ENCODE measurements around the gene KCNH6.

The KCNH6 gene

GRCh38 chr17:63523253-63523855, at the start of gene KCNH6:
TSS of gene KCNH6 (plus strand) at chr17:63523358. CDS start at chr17:63523414, 56 bp downstream.
- Histone ChIP-seq H3K4me3 (no peak within 1 kb of the TSS), H3K27ac (no peak within 1 kb of the TSS)

- H3K27ac ChIP-seq: peak overlapping the region in 1 of 21 experiments; percentile 35
Observed at GRCh38 chr17:63474174-63474573, 49.0 kb upstream of the KCNH6 start.

GRCh38 chr17:63474586-63475460, 48.3 kb upstream of the KCNH6 start:
- Histone ChIP-seq H3K4me3 (no peak overlapping the region), H3K27ac (peak overlapping the region in 4 of 21 experiments; percentile 10 to 59 (median 30))

More at GRCh38 chr17:63474174-63474573, 49.0 kb upstream of the KCNH6 start:
- no peak overlapping the region for H3K4me3 ChIP-seq

- Histone ChIP-seq H3K27ac (peak overlapping the region in 9 of 21 experiments; percentile 5 to 65 (median 38)), H3K4me3 (peak overlapping the region in 2 of 7 experiments; percentile 52 to 57)
Observed at GRCh38 chr17:63475491-63476412, 47.4 kb upstream of the KCNH6 start.

GRCh38 chr17:63476459-63476853, 46.7 kb upstream of the KCNH6 start:
- Histone ChIP-seq H3K27ac (peak overlapping the region in 8 of 21 experiments; percentile 5 to 65 (median 32)), H3K4me3 (peak overlapping the region; percentile 43 to 57 (median 49))

GRCh38 chr17:63476854-63477479, 46.2 kb upstream of the KCNH6 start, which contains the start of gene ACE:
TSS of gene ACE (plus strand) at chr17:63477061. CDS start at chr17:63477095, 34 bp downstream.
- Histone ChIP-seq H3K4me3 (peak within 1 kb of the TSS; percentile 43 to 57 (median 49)), H3K27ac (peak within 1 kb of the TSS in 8 of 21 experiments; percentile 5 to 65 (median 32))

GRCh38 chr17:63477480-63478440, 45.4 kb upstream of the KCNH6 start:
- Histone ChIP-seq H3K27ac (peak overlapping the region in 3 of 21 experiments; percentile 44 to 65 (median 49)), H3K4me3 (peak overlapping the region; percentile 43 to 57 (median 49))

- Histone ChIP-seq H3K4me3 (no peak overlapping the region), H3K27ac (no peak overlapping the region)
Observed at GRCh38 chr17:63478814-63479494, 44.2 kb upstream of the KCNH6 start.

- no peak overlapping the region for H3K27ac ChIP-seq
- H3K4me3 ChIP-seq: no peak overlapping the region
Observed at GRCh38 chr17:63479495-63480184, 43.5 kb upstream of the KCNH6 start.

GRCh38 chr17:63480192-63480784, 42.9 kb upstream of the KCNH6 start:
- no peak overlapping the region for H3K4me3 ChIP-seq

GRCh38 chr17:63480826-63481487, 42.2 kb upstream of the KCNH6 start:
- Histone ChIP-seq H3K27ac (no peak overlapping the region), H3K4me3 (no peak overlapping the region)

More at GRCh38 chr17:63480192-63480784, 42.9 kb upstream of the KCNH6 start:
- no peak overlapping the region for H3K27ac ChIP-seq

GRCh38 chr17:63481488-63481870, 41.7 kb upstream of the KCNH6 start:
- Histone ChIP-seq H3K4me3 (no peak overlapping the region), H3K27ac (no peak overlapping the region)

GRCh38 chr17:63482509-63482908, 40.6 kb upstream of the KCNH6 start:
- no peak overlapping the region for H3K27ac ChIP-seq
- H3K4me3 ChIP-seq: no peak overlapping the region

GRCh38 chr17:63483038-63483437, 40.1 kb upstream of the KCNH6 start:
- Histone ChIP-seq H3K27ac (no peak overlapping the region), H3K4me3 (no peak overlapping the region)

GRCh38 chr17:63483655-63484575, 39.2 kb upstream of the KCNH6 start:
- no peak overlapping the region for H3K27ac ChIP-seq
- H3K4me3 ChIP-seq: no peak overlapping the region

All from skin epidermis (tissue), 12 donors.